ENCODE results near the gene IL12RB2.
"Not testable (repeated sequence)": the region's sequence is repeated elsewhere in the genome, so short reads cannot be mapped to it uniquely, and the experiment has no call there.

- not testable (repeated sequence) for TF ChIP-seq CTCF (IDR thresholded peaks at IDR 0.05); ZFX (IDR thresholded peaks at IDR 0.05; ENCODE audit: borderline replicate concordance)
Measured at GRCh38 chr1:67413101-67413500, 105.4 kb downstream of the IL12RB2 start.
